Endodermal cell (in vitro differentiated cells): ENCODE results near the gene SELPLG. TPM values are rescaled to one million over a fixed set of nuclear protein-coding genes. Genes with fewer than 3 reads are reported as not detected.

Experiments
- DNase-seq: peaks from one replicate; pipeline ENCODE4 v3.0.0-alpha.2; 2017
- H3K27ac ChIP-seq: 2 replicates; pipeline ENCODE4 v1.5.1; 2013; ENCODE audit warnings: mild to moderate bottlenecking, low read depth, low read length, moderate library complexity
- H3K27me3 ChIP-seq: 2 replicates; pipeline ENCODE4 v1.6.1; 2013; ENCODE audit warnings: mild to moderate bottlenecking, low read length, moderate library complexity; ENCODE audit not compliant: insufficient read depth, control insufficient read depth, poor library complexity, severe bottlenecking
- H3K36me3 ChIP-seq: 2 replicates; pipeline ENCODE4 v1.7.0; 2013; ENCODE audit warnings: mild to moderate bottlenecking, low read length, moderate library complexity; ENCODE audit not compliant: control insufficient read depth, insufficient read depth
- H3K4me1 ChIP-seq: one replicate; pipeline ENCODE4 v1.7.0; 2013; ENCODE audit warnings: low read length; ENCODE audit not compliant: control insufficient read depth, insufficient read depth
- H3K4me3 ChIP-seq: 2 replicates; pipeline ENCODE4 v1.5.1; 2013; ENCODE audit warnings: mild to moderate bottlenecking, low read length, moderate library complexity
- H3K9ac ChIP-seq: 2 replicates; pipeline ENCODE4 v1.6.1; 2013; ENCODE audit warnings: mild to moderate bottlenecking, low read length, moderate library complexity; ENCODE audit not compliant: poor library complexity, severe bottlenecking; ENCODE audit errors: extremely low read depth
- H3K9me3 ChIP-seq: 2 replicates; pipeline ENCODE4 v1.6.1; 2013; ENCODE audit warnings: mild to moderate bottlenecking, low read length, moderate library complexity; ENCODE audit not compliant: control insufficient read depth
- H3K27ac Mint-ChIP-seq: 2 replicates; pipeline ENCODE4 v1.8.0; 2020; ENCODE audit warnings: mixed read lengths
- H3K27me3 Mint-ChIP-seq: 2 replicates; pipeline ENCODE4 v1.8.0; 2021; ENCODE audit warnings: mild to moderate bottlenecking, mixed read lengths; ENCODE audit not compliant: insufficient read depth
- H3K36me3 Mint-ChIP-seq: 2 replicates; pipeline ENCODE4 v1.8.0; 2020; ENCODE audit warnings: low read depth, mixed read lengths
- H3K4me1 Mint-ChIP-seq: 2 replicates; pipeline ENCODE4 v1.8.0; 2020; ENCODE audit warnings: mixed read lengths
- H3K4me3 Mint-ChIP-seq: 2 replicates; pipeline ENCODE4 v1.8.0; 2020; ENCODE audit warnings: mild to moderate bottlenecking, moderate library complexity, mixed read lengths
- H3K9me3 Mint-ChIP-seq: 2 replicates; pipeline ENCODE4 v1.8.0; 2020; ENCODE audit warnings: mild to moderate bottlenecking, mixed read lengths
- WGBS, 2 experiments: methylation state at CpG; one replicate each; pipeline versions ENCODE4 v1.1.5 to v1.1.7; 2013; ENCODE audit warnings: missing lambda C conversion rate in 2 of 2, mixed read lengths in 1 of 2; ENCODE audit not compliant: insufficient coverage in 1 of 2, insufficient read length in 1 of 2; 5-methylcytosine and 5-hydroxymethylcytosine counted together
- total RNA-seq, 2 donors: library from RNA; stranded (reverse); fragmentation: NEBNext Ultra II Directional in 1 of 2; extraction: Animal tissue kit (Norgen Biotek cat#: 25700) in 1 of 2; gene quantifications; 2 replicates in 1 of 2; 3 replicates in 1 of 2; pipeline ENCODE4 v1.2.1, GENCODE V29; 2021
- TF ChIP-seq, protein P1 (sequence below): fragments of 200-600 bp; sonication (generic); conservative IDR thresholded peaks from 2 replicates; pipeline ENCODE4 v1.5.0; 2021; ENCODE audit warnings: antibody characterized with exemption, mild to moderate bottlenecking

The SELPLG gene
- total RNA-seq, 2 donors from 2014 or later: 0.13 TPM; not detected in 1

DNA sequence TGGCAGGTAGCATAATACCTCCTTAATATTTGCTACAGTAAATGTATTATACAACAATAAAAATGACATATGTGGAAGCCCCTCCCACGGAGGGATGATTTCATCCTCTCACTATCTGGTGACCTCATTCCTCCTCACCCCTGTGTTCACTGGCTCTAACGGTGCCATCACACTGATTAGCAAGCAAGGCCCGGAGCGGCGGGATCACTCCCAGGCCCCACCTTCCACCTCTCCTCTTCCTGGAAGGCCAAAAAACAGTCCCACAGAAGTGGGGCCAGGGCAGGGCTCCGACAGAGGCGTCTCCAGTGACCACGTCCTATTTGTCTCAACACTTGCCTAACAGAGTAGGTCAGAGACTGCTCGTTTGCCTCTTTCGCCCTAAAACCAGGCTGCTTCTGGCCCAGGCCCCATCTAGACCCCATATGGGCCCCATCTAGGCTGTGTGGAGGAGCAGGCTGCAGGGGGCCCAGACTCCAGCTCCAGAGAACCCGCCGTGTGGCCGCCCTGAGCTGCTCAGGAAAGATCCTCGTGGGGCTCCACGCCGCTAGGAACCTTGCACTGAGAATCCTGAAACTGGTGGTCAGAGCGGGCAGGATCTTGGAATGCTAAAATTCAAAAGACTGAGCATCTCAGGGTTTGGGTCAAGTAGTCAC, 3.7 kb downstream of the SELPLG start:
- Histone ChIP-seq H3K36me3 (no peaks in the 10 kb centered on the region), H3K9ac (no peak overlapping the region), H3K4me3 (no peak overlapping the region), H3K27ac (peak overlapping the region; percentile 40), H3K27me3 (no peaks in the 10 kb centered on the region), H3K9me3 (no peaks in the 10 kb centered on the region), H3K4me1 (no peaks in the 10 kb centered on the region)
- 81 to 92% methylated on average over 10 to 17 of the region's 17 CpGs for whole genome bisulfite sequencing, 2 experiments
- H3K27ac Mint-ChIP-seq: peak overlapping the region; percentile 43
- no peak overlapping the region for H3K4me3 Mint-ChIP-seq
- H3K36me3 Mint-ChIP-seq: no peaks in the 10 kb centered on the region
- H3K9me3 Mint-ChIP-seq: no peaks in the 10 kb centered on the region
- TF ChIP-seq, protein P1, sequence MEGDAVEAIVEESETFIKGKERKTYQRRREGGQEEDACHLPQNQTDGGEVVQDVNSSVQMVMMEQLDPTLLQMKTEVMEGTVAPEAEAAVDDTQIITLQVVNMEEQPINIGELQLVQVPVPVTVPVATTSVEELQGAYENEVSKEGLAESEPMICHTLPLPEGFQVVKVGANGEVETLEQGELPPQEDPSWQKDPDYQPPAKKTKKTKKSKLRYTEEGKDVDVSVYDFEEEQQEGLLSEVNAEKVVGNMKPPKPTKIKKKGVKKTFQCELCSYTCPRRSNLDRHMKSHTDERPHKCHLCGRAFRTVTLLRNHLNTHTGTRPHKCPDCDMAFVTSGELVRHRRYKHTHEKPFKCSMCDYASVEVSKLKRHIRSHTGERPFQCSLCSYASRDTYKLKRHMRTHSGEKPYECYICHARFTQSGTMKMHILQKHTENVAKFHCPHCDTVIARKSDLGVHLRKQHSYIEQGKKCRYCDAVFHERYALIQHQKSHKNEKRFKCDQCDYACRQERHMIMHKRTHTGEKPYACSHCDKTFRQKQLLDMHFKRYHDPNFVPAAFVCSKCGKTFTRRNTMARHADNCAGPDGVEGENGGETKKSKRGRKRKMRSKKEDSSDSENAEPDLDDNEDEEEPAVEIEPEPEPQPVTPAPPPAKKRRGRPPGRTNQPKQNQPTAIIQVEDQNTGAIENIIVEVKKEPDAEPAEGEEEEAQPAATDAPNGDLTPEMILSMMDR: no peak
- peaks cover 9% of the 10 kb centered on the region for H3K4me1 Mint-ChIP-seq
- H3K27me3 Mint-ChIP-seq: no peaks in the 10 kb centered on the region
- peak; percentile 76 for DNase-seq

GRCh38 chr12:108629151-108629550, 4.5 kb downstream of the SELPLG start:
- no peaks in the 10 kb centered on the region for H3K9me3 Mint-ChIP-seq

GRCh38 chr12:108627134-108627920, 6.4 kb downstream of the SELPLG start:
- DNase-seq: no peak
- H3K36me3 Mint-ChIP-seq: no peaks in the 10 kb centered on the region
- peaks cover 2% of the 10 kb centered on the region for H3K9me3 Mint-ChIP-seq
- Histone ChIP-seq H3K36me3 (no peaks in the 10 kb centered on the region), H3K4me3 (no peak overlapping the region), H3K9ac (no peak overlapping the region), H3K27me3 (no peaks in the 10 kb centered on the region), H3K9me3 (no peaks in the 10 kb centered on the region), H3K27ac (no peak overlapping the region), H3K4me1 (no peaks in the 10 kb centered on the region)
- WGBS, 2 experiments: 88 to 92% methylated on average over 5 to 8 of the region's 8 CpGs
- no peaks in the 10 kb centered on the region for H3K27me3 Mint-ChIP-seq
- TF ChIP-seq, protein P1: no peak
- no peak overlapping the region for H3K4me3 Mint-ChIP-seq
- no peak overlapping the region for H3K27ac Mint-ChIP-seq
- no peaks in the 10 kb centered on the region for H3K4me1 Mint-ChIP-seq

More at GRCh38 chr12:108629151-108629550, 4.5 kb downstream of the SELPLG start:
- DNase-seq: no peak
- Mint-ChIP-seq H3K4me1 (peaks cover 6% of the 10 kb centered on the region), H3K27me3 (no peaks in the 10 kb centered on the region), H3K36me3 (no peaks in the 10 kb centered on the region), H3K4me3 (no peak overlapping the region), H3K27ac (no peak overlapping the region)
- TF ChIP-seq, protein P1: no peak
- Histone ChIP-seq H3K27ac (no peak overlapping the region), H3K36me3 (no peaks in the 10 kb centered on the region), H3K4me3 (no peak overlapping the region), H3K9me3 (no peaks in the 10 kb centered on the region), H3K4me1 (no peaks in the 10 kb centered on the region), H3K9ac (no peak overlapping the region), H3K27me3 (no peaks in the 10 kb centered on the region)
- WGBS, 2 experiments: 88 to 95% methylated on average over 2 to 5 of the region's 5 CpGs
